Panc1 (cell line): ENCODE results near the gene LRMDA.

Source experiments
- POLR2AphosphoS5 ChIP-seq: IDR thresholded peaks from 2 replicates; pipeline ENCODE4 v1.6.1; 2012; ENCODE audit warnings: mild to moderate bottlenecking, low read depth, low read length, moderate library complexity
- SIN3A ChIP-seq: IDR thresholded peaks from 2 replicates; pipeline ENCODE4 v1.6.1; 2012; ENCODE audit warnings: low read depth, mild to moderate bottlenecking, low read length, moderate library complexity, borderline replicate concordance; ENCODE audit not compliant: insufficient read depth
- TCF7L2 ChIP-seq: IDR thresholded peaks from 2 replicates; pipeline ENCODE4 v1.6.1; 2011; ENCODE audit warnings: mild to moderate bottlenecking, low read depth, low read length, inconsistent platforms
- TF ChIP-seq, protein P1 (sequence below): fragments of 450-650 bp; IDR thresholded peaks from 2 replicates; pipeline ENCODE4 v1.5.1; 2017; ENCODE audit warnings: mild to moderate bottlenecking
- TF ChIP-seq, protein P2 (sequence below), 2 experiments: IDR thresholded peaks; 2 replicates each; pipeline ENCODE4 v1.6.1; 2011 to 2012; ENCODE audit warnings: low read depth in 2 of 2, control low read depth in 1 of 2, low read length in 1 of 2, mild to moderate bottlenecking in 1 of 2, moderate library complexity in 1 of 2; ENCODE audit not compliant: insufficient read depth in 1 of 2

DNA sequence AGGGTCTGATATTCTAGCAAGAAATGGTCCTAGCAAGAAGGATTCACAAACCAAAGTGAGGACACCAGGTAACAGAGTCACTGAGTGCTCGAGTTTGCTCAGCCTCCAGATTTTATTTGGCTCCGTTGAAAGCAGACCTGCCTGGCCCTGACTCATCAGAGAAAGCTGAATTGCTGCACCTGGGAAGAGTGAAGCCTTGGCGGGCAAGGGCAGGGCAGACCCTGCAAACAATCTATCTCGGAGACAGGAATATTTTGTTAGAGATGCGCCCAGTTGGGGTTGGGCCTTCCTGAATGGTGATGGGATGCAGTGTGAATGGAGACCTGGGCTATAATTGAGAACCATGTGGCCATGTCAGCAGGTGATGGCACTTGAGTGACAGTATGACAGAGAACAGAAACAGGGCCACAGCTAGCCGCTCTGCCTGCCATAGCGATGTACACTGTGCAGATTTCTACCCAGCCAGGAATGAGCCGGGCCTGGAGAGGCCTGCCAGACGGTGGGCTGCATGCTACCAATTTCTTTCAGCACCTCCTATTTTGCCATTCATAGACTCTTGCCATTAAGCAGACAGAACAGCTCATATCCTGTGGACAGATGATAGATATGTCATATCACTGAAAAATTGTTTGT is 744.2 kb downstream of the LRMDA start:
- TF ChIP-seq, protein P1, sequence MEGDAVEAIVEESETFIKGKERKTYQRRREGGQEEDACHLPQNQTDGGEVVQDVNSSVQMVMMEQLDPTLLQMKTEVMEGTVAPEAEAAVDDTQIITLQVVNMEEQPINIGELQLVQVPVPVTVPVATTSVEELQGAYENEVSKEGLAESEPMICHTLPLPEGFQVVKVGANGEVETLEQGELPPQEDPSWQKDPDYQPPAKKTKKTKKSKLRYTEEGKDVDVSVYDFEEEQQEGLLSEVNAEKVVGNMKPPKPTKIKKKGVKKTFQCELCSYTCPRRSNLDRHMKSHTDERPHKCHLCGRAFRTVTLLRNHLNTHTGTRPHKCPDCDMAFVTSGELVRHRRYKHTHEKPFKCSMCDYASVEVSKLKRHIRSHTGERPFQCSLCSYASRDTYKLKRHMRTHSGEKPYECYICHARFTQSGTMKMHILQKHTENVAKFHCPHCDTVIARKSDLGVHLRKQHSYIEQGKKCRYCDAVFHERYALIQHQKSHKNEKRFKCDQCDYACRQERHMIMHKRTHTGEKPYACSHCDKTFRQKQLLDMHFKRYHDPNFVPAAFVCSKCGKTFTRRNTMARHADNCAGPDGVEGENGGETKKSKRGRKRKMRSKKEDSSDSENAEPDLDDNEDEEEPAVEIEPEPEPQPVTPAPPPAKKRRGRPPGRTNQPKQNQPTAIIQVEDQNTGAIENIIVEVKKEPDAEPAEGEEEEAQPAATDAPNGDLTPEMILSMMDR, result no peak
- TF ChIP-seq SIN3A (no peak), POLR2AphosphoS5 (no peak), TCF7L2 (no peak)
- TF ChIP-seq, protein P2, sequence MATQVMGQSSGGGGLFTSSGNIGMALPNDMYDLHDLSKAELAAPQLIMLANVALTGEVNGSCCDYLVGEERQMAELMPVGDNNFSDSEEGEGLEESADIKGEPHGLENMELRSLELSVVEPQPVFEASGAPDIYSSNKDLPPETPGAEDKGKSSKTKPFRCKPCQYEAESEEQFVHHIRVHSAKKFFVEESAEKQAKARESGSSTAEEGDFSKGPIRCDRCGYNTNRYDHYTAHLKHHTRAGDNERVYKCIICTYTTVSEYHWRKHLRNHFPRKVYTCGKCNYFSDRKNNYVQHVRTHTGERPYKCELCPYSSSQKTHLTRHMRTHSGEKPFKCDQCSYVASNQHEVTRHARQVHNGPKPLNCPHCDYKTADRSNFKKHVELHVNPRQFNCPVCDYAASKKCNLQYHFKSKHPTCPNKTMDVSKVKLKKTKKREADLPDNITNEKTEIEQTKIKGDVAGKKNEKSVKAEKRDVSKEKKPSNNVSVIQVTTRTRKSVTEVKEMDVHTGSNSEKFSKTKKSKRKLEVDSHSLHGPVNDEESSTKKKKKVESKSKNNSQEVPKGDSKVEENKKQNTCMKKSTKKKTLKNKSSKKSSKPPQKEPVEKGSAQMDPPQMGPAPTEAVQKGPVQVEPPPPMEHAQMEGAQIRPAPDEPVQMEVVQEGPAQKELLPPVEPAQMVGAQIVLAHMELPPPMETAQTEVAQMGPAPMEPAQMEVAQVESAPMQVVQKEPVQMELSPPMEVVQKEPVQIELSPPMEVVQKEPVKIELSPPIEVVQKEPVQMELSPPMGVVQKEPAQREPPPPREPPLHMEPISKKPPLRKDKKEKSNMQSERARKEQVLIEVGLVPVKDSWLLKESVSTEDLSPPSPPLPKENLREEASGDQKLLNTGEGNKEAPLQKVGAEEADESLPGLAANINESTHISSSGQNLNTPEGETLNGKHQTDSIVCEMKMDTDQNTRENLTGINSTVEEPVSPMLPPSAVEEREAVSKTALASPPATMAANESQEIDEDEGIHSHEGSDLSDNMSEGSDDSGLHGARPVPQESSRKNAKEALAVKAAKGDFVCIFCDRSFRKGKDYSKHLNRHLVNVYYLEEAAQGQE (IDR thresholded peaks at IDR 0.05; ENCODE audit: insufficient read depth in 1 of 2, low read depth in 2 of 2, low read length in 1 of 2), result no peak
